WTC11 (cell line): ENCODE data around the gene A2ML1. TPM values are rescaled to one million over a fixed set of nuclear protein-coding genes. Genes with fewer than 3 reads are reported as not detected.

Source experiments
- ATAC-seq: fragments of 200-7000 bp; cut with Tn5 transposase; 2 replicates; pipeline ENCODE4 v1.10.0; 2021; ENCODE audit warnings: mild to moderate bottlenecking, moderate library complexity
- CTCF ChIA-PET: fragments of 300-600 bp; sonication (Branson Sonifier 250); formaldehyde crosslinking; loops from one replicate; lab custom pipeline; 2021; ENCODE audit warnings: antibody characterized with exemption; lab: Charles Lee
- POLR2A ChIA-PET: fragments of 350-600 bp; sonication (Branson Sonifier 250); formaldehyde crosslinking; loops from one replicate; lab custom pipeline; 2021; ENCODE audit warnings: antibody characterized with exemption; lab: Charles Lee
- DNase-seq: peaks from one replicate; pipeline ENCODE4 v3.0.0; 2021; ENCODE audit warnings: low spot score
- H3K27ac Mint-ChIP-seq: 2 replicates; pipeline ENCODE4 v1.8.0; 2021; ENCODE audit warnings: mixed read lengths
- H3K27me3 Mint-ChIP-seq: 2 replicates; pipeline ENCODE4 v1.8.0; 2021; ENCODE audit warnings: low read depth, mild to moderate bottlenecking, moderate library complexity, mixed read lengths
- H3K36me3 Mint-ChIP-seq: 2 replicates; pipeline ENCODE4 v1.8.0; 2021; ENCODE audit warnings: mixed read lengths
- H3K4me1 Mint-ChIP-seq: 2 replicates; pipeline ENCODE4 v1.8.0; 2022; ENCODE audit warnings: mixed read lengths
- H3K4me3 Mint-ChIP-seq: 2 replicates; pipeline ENCODE4 v1.8.0; 2021; ENCODE audit warnings: mild to moderate bottlenecking, moderate library complexity, mixed read lengths
- H3K9me3 Mint-ChIP-seq: 2 replicates; pipeline ENCODE4 v1.8.0; 2021; ENCODE audit warnings: mixed read lengths
- CREB1 ChIP-seq: sonication (generic); formaldehyde crosslinking; IDR thresholded peaks from 2 replicates; pipeline ENCODE4 v1.8.0; 2023; ENCODE audit warnings: mild to moderate bottlenecking, missing genetic modification reagents
- CREM ChIP-seq: sonication (generic); formaldehyde crosslinking; IDR thresholded peaks from 2 replicates; pipeline ENCODE4 v1.8.1; 2022; ENCODE audit warnings: mild to moderate bottlenecking, missing genetic modification reagents, moderate library complexity
- EMX1 ChIP-seq: fragments of 250-450 bp; sonication (Bioruptor Pico); IDR thresholded peaks from 2 replicates; pipeline ENCODE4 v1.8.0; 2021; ENCODE audit warnings: mild to moderate bottlenecking
- ESRRA ChIP-seq: sonication (generic); formaldehyde crosslinking; IDR thresholded peaks from 2 replicates; pipeline ENCODE4 v1.8.1; 2022; ENCODE audit warnings: mild to moderate bottlenecking, missing genetic modification reagents, borderline replicate concordance
- NFATC4 ChIP-seq: fragments of 250-450 bp; sonication (Bioruptor Pico); IDR thresholded peaks from 2 replicates; pipeline ENCODE4 v1.9.0; 2021; ENCODE audit warnings: mild to moderate bottlenecking
- NFYB ChIP-seq: sonication (generic); formaldehyde crosslinking; conservative IDR thresholded peaks from 2 replicates; pipeline ENCODE4 v1.8.0; 2022; ENCODE audit warnings: low read depth, missing genetic modification reagents
- SMAD3 ChIP-seq: sonication (generic); formaldehyde crosslinking; IDR thresholded peaks from 2 replicates; pipeline ENCODE4 v1.8.0; 2022; ENCODE audit warnings: missing genetic modification reagents, mild to moderate bottlenecking, borderline replicate concordance
- SMAD4 ChIP-seq: sonication (generic); formaldehyde crosslinking; IDR thresholded peaks from 2 replicates; pipeline ENCODE4 v1.8.0; 2022; ENCODE audit warnings: mild to moderate bottlenecking, missing genetic modification reagents
- SOX15 ChIP-seq: fragments of 250-450 bp; sonication (Bioruptor Pico); IDR thresholded peaks from 2 replicates; pipeline ENCODE4 v1.9.0; 2021; ENCODE audit warnings: mild to moderate bottlenecking
- ZBTB21 ChIP-seq: sonication (generic); formaldehyde crosslinking; IDR thresholded peaks from 2 replicates; pipeline ENCODE4 v1.8.1; 2023; ENCODE audit warnings: mild to moderate bottlenecking, missing genetic modification reagents, borderline replicate concordance
- ZBTB43 ChIP-seq: sonication (generic); formaldehyde crosslinking; IDR thresholded peaks from 2 replicates; pipeline ENCODE4 v1.8.1; 2023; ENCODE audit warnings: mild to moderate bottlenecking, missing genetic modification reagents
- ZNF121 ChIP-seq: sonication (generic); formaldehyde crosslinking; IDR thresholded peaks from 2 replicates; pipeline ENCODE4 v1.8.0; 2023; ENCODE audit warnings: missing genetic modification reagents
- ZNF138 ChIP-seq: sonication (generic); formaldehyde crosslinking; conservative IDR thresholded peaks from 2 replicates; pipeline ENCODE4 v1.8.1; 2022; ENCODE audit warnings: mild to moderate bottlenecking, moderate library complexity, missing genetic modification reagents
- ZNF281 ChIP-seq: sonication (generic); formaldehyde crosslinking; IDR thresholded peaks from 2 replicates; pipeline ENCODE4 v1.8.0; 2023; ENCODE audit warnings: mild to moderate bottlenecking, missing genetic modification reagents
- ZNF425 ChIP-seq: fragments of 250-450 bp; sonication (Bioruptor Pico); conservative IDR thresholded peaks from 2 replicates; pipeline ENCODE4 v1.9.0; 2021; ENCODE audit warnings: mild to moderate bottlenecking
- total RNA-seq: library from RNA; stranded (reverse); gene quantifications from 3 replicates; pipeline ENCODE4 v1.2.3, GENCODE V29; 2021
- TF ChIP-seq, protein P1 (sequence below): fragments of 250-450 bp; sonication (Bioruptor Pico); IDR thresholded peaks from 2 replicates; pipeline ENCODE4 v1.9.0; 2021; ENCODE audit warnings: moderate library complexity, mild to moderate bottlenecking, inconsistent platforms, borderline replicate concordance
- TF ChIP-seq, protein P2 (sequence below): fragments of 250-450 bp; sonication (Bioruptor Pico); IDR thresholded peaks from 2 replicates; pipeline ENCODE4 v1.9.0; 2021; ENCODE audit warnings: mild to moderate bottlenecking
- TF ChIP-seq, protein P3 (sequence below): sonication (generic); formaldehyde crosslinking; IDR thresholded peaks from 2 replicates; pipeline ENCODE4 v1.8.0; 2022; ENCODE audit warnings: mild to moderate bottlenecking, missing genetic modification reagents

A2ML1 gene
- total RNA-seq, 1 experiment from 2014 or later: 10.5 TPM

DNA sequence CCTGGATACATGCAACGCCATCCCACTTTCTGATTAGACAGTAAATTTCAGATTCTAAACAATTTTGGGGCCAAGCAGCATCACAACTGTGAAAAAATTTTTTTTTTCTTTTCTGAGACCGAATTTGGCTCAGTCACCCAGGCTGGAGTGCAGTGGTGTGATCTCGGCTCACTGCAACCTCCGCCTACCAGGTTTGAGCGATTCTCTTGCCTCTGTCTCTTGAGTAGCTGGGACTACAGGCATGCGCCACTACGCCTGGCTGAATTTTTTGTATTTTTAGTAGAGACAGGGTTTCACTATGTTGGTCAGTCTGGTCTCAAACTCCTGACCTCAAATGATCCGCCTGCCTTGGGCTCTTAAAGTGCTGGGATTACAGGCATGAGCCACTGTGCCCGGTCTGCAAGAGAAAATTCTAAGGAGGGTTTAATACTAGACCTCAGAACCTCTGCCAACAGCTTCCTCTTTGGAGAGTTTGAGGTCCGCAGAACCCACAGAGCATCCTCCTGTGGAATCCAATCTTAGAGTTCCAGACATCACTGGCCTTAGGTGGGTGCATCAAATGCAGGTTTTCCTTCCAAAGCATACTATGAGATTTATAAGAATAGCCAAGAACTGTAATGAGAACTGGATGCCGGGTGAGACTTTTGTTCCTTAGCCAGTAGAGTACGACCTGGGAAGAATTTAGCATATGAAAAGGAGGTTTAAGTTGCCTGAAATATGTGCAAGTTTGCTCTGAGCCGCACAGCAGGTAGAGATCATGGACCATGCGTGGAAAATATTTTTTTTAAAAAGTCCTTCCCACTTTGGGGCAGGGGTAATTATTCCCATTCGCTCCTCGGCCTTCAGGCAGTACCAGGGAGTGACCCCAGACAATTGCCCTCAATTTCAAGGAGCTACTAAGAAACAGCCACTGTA lies 84.1 kb downstream of the A2ML1 start:
- no peaks in the 10 kb centered on the region for H3K27me3 Mint-ChIP-seq
- no peak for DNase-seq
- TF ChIP-seq ESRRA (CRISPR knock-in tag) (no peak), ZNF121 (peak; percentile 6; the same call in 1 of the 2 replicates)
- H3K36me3 Mint-ChIP-seq: peaks cover 16% of the 10 kb centered on the region
- H3K4me3 Mint-ChIP-seq: peak overlapping the region; percentile 49
- peaks cover 68% of the 10 kb centered on the region for H3K4me1 Mint-ChIP-seq
- H3K9me3 Mint-ChIP-seq: peaks cover 14% of the 10 kb centered on the region
- peak; percentile 32 for ATAC-seq
- H3K27ac Mint-ChIP-seq: peak overlapping the region; percentile 99
- ChIA-PET CTCF (interaction anchor here (2.2 to 2.3 kb wide), 2 partner anchors 16 to 46 kb away, joined by 10 to 15 read pairs; no protein-coding TSS in a partner anchor), POLR2A (interaction anchor here (0.6 to 2.0 kb wide), 2 partner anchors 16 to 41 kb away, joined by 5 to 8 read pairs; no protein-coding TSS in a partner anchor)

GRCh38 chr12:8907513-8907912 lies 85.1 kb downstream of the A2ML1 start:
- Mint-ChIP-seq H3K36me3 (peaks cover 7% of the 10 kb centered on the region), H3K27me3 (no peaks in the 10 kb centered on the region), H3K27ac (peak overlapping the region; percentile 99), H3K4me1 (peaks cover 78% of the 10 kb centered on the region), H3K4me3 (peak overlapping the region; percentile 49), H3K9me3 (peaks cover 6% of the 10 kb centered on the region; the same call in 1 of the 2 replicates)
- TF ChIP-seq ZNF121: peak; percentile 43; the same call in 1 of the 2 replicates
- no peak for TF ChIP-seq NFATC4 (CRISPR knock-in tag)
- ChIA-PET CTCF (interaction anchor here (1.5 to 2.3 kb wide), 3 partner anchors 17 to 47 kb away, joined by 4 to 15 read pairs (median 10); no protein-coding TSS in a partner anchor), POLR2A (interaction anchor here (1.3 kb wide), 1 partner anchor 17 kb away, joined by 3 read pairs; no protein-coding TSS in a partner anchor)
- DNase-seq: no peak
- ATAC-seq: peak; percentile 17

- ATAC-seq (no peak), DNase-seq (no peak)
- TF ChIP-seq ZNF281 (CRISPR knock-in tag): no peak
- TF ChIP-seq NFYB (CRISPR knock-in tag): no peak
- TF ChIP-seq, protein P1, sequence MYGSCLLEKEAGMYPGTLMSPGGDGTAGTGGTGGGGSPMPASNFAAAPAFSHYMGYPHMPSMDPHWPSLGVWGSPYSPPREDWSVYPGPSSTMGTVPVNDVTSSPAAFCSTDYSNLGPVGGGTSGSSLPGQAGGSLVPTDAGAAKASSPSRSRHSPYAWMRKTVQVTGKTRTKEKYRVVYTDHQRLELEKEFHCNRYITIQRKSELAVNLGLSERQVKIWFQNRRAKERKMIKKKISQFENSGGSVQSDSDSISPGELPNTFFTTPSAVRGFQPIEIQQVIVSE (CRISPR knock-in tag): no peak
- no peak for TF ChIP-seq SMAD4 (CRISPR knock-in tag)
- TF ChIP-seq ZNF425: no peak
- TF ChIP-seq ZNF138 (CRISPR knock-in tag): no peak
- TF ChIP-seq EMX1 (CRISPR knock-in tag): no peak
- no peak for TF ChIP-seq CREM (CRISPR knock-in tag)
- TF ChIP-seq CREB1 (CRISPR knock-in tag): no peak
- TF ChIP-seq, protein P2, sequence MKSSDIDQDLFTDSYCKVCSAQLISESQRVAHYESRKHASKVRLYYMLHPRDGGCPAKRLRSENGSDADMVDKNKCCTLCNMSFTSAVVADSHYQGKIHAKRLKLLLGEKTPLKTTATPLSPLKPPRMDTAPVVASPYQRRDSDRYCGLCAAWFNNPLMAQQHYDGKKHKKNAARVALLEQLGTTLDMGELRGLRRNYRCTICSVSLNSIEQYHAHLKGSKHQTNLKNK: no peak
- no peak for TF ChIP-seq SMAD3 (CRISPR knock-in tag)
- TF ChIP-seq SOX15 (CRISPR knock-in tag): no peak
- TF ChIP-seq, protein P3, sequence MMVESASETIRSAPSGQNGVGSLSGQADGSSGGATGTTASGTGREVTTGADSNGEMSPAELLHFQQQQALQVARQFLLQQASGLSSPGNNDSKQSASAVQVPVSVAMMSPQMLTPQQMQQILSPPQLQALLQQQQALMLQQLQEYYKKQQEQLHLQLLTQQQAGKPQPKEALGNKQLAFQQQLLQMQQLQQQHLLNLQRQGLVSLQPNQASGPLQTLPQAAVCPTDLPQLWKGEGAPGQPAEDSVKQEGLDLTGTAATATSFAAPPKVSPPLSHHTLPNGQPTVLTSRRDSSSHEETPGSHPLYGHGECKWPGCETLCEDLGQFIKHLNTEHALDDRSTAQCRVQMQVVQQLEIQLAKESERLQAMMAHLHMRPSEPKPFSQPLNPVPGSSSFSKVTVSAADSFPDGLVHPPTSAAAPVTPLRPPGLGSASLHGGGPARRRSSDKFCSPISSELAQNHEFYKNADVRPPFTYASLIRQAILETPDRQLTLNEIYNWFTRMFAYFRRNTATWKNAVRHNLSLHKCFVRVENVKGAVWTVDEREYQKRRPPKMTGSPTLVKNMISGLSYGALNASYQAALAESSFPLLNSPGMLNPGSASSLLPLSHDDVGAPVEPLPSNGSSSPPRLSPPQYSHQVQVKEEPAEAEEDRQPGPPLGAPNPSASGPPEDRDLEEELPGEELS (CRISPR knock-in tag): no peak
- no peak for TF ChIP-seq ZBTB43 (CRISPR knock-in tag)
- TF ChIP-seq ZBTB21 (CRISPR knock-in tag): no peak
- ChIA-PET POLR2A (interaction anchor here (0.7 kb wide), 1 partner anchor 237 kb away, joined by 3 read pairs; no protein-coding TSS in a partner anchor), CTCF (interaction anchor here (1.0 to 1.2 kb wide), 2 partner anchors 19 to 49 kb away, joined by 3 to 6 read pairs; no protein-coding TSS in a partner anchor)
- H3K27me3 Mint-ChIP-seq: no peaks in the 10 kb centered on the region
- H3K9me3 Mint-ChIP-seq: no peaks in the 10 kb centered on the region
- peak overlapping the region; percentile 99 for H3K27ac Mint-ChIP-seq
- H3K36me3 Mint-ChIP-seq: no peaks in the 10 kb centered on the region
- H3K4me1 Mint-ChIP-seq: peaks cover 75% of the 10 kb centered on the region
- no peak overlapping the region for H3K4me3 Mint-ChIP-seq
Measured at GRCh38 chr12:8909752-8910151, 87.3 kb downstream of the A2ML1 start.
